ENCODE measurements around the gene HSPBP1. TPM values are rescaled to one million over a fixed set of nuclear protein-coding genes. Genes with fewer than 3 reads are reported as not detected.

Gene HSPBP1
- total and polyA plus RNA-seq, 2 donors (not counting 3 experiments of a cell fraction or from before 2014, with no cell fraction given) = 30.4 to 47.5 TPM

- FAIRE-seq = no peak
- ChIA-PET POLR2A (interaction anchor here (0.7 kb wide), 1 partner anchor 1060 kb away, joined by 8 read pairs; no protein-coding TSS in a partner anchor), CTCF (interaction anchor here (1.0 kb wide), 1 partner anchor 13 kb away, joined by 4 read pairs; no protein-coding TSS in a partner anchor)
- H3K4me1 ChIP-seq (ENCODE audit: control insufficient read depth, extremely low read depth, insufficient read depth, low read length) = no peaks in the 10 kb centered on the region
- H3K79me2 ChIP-seq (ENCODE audit: control insufficient read depth, insufficient read depth, low read length) = peaks cover 33% of the 10 kb centered on the region
- TF ChIP-seq MYC (IDR thresholded peaks at IDR 0.05; ENCODE audit: low read depth, low read length) (no peak), POLR2A (IDR thresholded peaks at IDR 0.05; ENCODE audit: low read depth, low read length) (no peak), JUN (IDR thresholded peaks at IDR 0.05; ENCODE audit: borderline replicate concordance, insufficient read depth, insufficient read length, low read depth) (no peak), GATA2 (IDR thresholded peaks at IDR 0.05; ENCODE audit: insufficient read depth, insufficient read length, low read depth, low read length) (no peak), EZH2 (IDR thresholded peaks at IDR 0.05; ENCODE audit: borderline replicate concordance, low read depth, low read length, severe bottlenecking) (no peak), MAX (IDR thresholded peaks at IDR 0.05; ENCODE audit: insufficient read depth, insufficient read length) (no peak), POLR2AphosphoS5 (IDR thresholded peaks at IDR 0.05; ENCODE audit: insufficient read depth, low read depth, low read length) (no peak)
- intact Hi-C loops (cut with micrococcal nuclease) = no loop called here
- no peak overlapping the region for H2AFZ ChIP-seq (ENCODE audit: low read depth, low read length)
- H3K27me3 ChIP-seq (ENCODE audit: control insufficient read depth in 2 of 2, insufficient read depth in 2 of 2, low read length in 2 of 2) = no peaks in the 10 kb centered on the region
- H3K4me2 ChIP-seq (ENCODE audit: insufficient read depth, low read length) = no peak overlapping the region
- H3K9ac ChIP-seq (replicated peaks; ENCODE audit: extremely low read depth, insufficient read depth, low read length) = no peak overlapping the region
- H3K27ac ChIP-seq (ENCODE audit: insufficient read depth, low read depth, low read length) = no peak overlapping the region
- BruUV-seq (replicated peaks) = no TSS peak
- no peak for DNase-seq (ENCODE audit: low read depth, low spot score)
- peaks cover 8 to 50% of the 10 kb centered on the region in 2 experiments for H3K36me3 ChIP-seq (ENCODE audit: control insufficient read depth in 2 of 2, extremely low read depth in 1 of 2, insufficient read depth in 2 of 2, low read length in 2 of 2)
- no peaks in the 10 kb centered on the region for H3K9me3 ChIP-seq (replicated peaks; ENCODE audit: control insufficient read depth, insufficient read depth, low read length)
- no peaks in the 10 kb centered on the region for H4K20me1 ChIP-seq (replicated peaks; ENCODE audit: control insufficient read depth, extremely low read depth, insufficient read depth, low read length)
- no peak overlapping the region for H3K4me3 ChIP-seq (replicated peaks in 1 of 3; ENCODE audit: insufficient read depth in 1 of 3, low read depth in 1 of 3, low read length in 3 of 3)
- dilution Hi-C loops (cut with MboI; ENCODE audit: extremely low pct_ligation_motif_present, low sequenced_read_pairs) = no loop called here
- no peaks in the 10 kb centered on the region for H3K9me1 ChIP-seq (replicated peaks; ENCODE audit: control insufficient read depth, extremely low read depth, insufficient read depth, low read length)
Observed at GRCh38 chr19:55245236-55245904, 34.5 kb downstream of the HSPBP1 start.
